HG03103 (cell line): ENCODE data around the gene NUB1.
A peak's percentile ranks its signal among the peaks of the same experiment; 100 is the strongest.

Experiments used
- ATAC-seq: cut with Tn5 transposase; IDR thresholded peaks from one replicate; pipeline ENCODE4 v1.9.1; 2021; ENCODE audit warnings: low read depth; ENCODE audit not compliant: unreplicated experiment

Gene NUB1

DNA sequence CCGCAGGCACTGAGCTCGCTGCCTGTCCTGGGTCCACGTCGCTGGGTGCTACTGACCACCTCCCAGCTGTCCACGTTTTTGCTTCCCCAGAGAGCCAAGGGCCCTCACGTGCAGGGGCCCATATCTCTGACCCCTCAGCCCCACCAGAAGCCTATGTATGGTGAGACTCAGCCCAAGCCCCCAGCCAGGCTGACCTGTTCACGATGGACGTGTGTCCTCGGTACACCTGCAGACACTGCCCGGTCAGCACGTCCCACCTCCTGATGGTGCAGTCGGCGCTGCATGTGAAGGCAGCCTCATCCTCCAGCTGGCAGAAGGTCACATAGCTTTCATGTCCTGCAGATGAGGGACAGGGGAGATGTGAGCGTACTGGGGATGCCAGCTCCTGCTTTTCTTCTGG is 58.3 kb downstream of the NUB1 start:
- no peak for ATAC-seq

DNA sequence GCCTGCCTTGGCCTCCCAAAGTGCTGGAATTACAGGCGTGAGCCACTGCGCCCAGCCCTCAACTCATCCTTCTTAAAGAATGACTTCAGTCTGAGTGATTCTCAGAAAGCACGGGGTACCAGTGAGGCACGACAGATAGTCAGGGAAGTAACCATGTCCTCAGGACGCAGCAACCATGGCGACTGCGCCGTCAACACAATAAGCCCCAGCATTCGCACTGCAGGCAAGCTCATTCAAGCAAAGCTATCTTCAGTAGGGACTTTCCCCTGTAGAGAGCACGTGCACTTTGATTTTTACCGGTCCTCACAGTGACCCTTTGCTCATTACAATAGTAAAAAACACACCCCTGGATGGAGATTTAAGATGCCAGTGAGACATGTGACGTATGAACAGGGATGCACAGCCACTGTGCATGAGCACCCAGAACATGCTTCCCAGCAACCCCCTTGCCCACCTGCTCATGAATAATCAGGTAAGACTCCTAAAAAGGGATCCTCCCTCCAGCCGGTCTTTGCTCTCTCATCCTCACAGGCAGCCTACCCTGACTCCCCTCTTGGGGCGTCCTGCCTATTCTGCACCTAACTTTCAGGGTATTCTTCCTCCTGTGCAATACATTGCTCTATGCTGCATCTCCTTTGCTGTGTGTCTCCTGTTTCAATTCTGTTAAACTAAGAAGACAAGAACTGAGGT is 59.2 kb downstream of the NUB1 start:
- ATAC-seq, result peak; percentile 87

DNA sequence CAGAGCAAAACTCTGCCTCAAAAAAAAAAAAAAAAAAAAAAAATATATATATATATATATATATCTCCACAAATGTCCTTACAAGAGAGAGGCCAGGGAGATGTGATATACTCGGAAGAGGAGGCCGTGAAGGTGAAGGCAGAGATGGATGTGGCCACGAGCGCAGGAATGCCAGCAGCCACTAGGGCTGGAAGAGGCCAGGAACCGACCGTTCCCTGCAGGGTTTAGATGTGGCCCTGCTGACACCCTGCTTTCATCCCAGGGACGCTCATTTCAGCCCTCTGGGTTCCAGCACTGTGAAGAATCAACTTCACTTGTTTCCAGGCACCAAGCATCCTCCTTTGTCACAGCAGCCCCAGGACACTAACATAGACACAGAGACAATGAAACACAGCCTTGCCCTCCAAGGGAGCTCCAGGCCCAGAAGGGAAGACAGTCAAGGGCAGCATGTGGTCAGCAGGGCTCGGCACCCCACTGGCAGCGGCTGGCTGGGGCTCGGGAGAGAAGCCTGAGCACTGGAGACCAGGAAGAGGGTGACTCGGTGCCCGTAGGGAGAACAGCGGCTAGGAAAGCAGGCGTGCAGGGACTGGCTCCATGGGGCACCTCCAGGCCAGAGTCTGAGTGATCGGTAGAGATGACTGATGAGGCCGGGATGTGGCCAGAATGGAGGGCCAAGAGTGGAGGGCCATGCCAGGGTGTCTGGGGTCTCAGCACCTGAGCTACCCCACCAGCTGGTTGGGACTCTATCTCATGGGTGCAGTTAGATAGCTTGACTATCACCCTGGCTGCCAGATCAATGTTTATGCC is 60.6 kb downstream of the NUB1 start:
- ATAC-seq, result no peak

- ATAC-seq, result no peak
Observed at GRCh38 chr7:151403764-151404163, 62.2 kb downstream of the NUB1 start.

DNA sequence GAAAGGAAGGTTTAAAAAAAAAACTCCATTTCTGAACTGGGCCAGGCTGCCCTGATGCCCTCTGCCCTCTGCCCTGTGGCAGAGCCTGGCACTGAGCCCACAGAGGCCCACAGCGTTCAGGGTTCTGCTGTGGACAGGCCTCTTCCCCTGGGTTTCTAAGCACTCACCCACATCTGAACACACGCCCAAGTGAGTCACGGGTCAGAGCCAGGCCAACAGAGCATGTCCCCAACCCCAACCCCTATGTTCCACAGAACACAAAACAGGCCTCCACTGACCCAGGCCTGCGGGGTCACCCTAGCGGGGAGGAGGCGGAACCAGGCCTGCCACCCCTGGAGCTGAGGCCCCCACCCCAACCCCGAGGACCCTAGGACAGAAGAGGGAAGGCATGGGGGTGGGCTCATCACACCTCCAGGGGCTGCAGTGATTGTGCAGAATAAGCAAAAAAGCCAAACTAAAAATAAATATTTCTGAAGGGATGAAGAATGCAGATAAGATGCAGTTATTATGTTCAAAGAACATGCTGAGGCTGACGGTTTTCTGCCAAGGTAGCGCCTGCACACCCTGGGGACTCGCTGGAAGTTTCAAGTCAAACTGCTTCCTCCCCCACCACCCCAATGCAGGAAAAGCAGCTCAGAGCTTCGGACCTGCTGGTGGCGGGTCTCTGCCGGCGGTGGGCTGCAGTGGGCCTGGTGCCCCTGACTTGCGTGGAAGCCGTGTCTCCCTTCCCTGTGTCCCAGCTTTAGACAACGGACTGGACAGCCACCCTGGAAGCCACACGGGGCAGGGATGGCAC is 62.8 kb downstream of the NUB1 start:
- ATAC-seq, result no peak

DNA sequence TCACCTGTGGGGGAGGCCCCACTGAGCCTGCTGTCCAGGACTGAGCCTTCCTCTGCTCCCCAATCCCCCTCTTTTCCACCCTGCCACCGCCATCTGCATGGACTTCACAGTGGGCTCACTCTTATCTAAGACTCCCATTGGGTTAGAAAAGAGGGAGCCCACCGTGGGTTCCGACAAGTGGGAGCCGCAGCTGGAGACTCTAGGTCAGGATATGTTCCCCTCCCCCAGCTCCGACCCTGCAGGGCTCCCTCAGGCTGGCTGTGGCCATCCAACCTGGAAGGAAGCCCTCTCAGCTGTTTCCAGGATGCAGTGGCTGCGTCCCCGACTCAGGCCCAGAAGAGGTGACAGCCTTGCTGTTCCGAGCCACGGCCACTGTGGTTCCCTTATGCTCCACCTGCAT is 63.4 kb downstream of the NUB1 start:
- no peak for ATAC-seq

DNA sequence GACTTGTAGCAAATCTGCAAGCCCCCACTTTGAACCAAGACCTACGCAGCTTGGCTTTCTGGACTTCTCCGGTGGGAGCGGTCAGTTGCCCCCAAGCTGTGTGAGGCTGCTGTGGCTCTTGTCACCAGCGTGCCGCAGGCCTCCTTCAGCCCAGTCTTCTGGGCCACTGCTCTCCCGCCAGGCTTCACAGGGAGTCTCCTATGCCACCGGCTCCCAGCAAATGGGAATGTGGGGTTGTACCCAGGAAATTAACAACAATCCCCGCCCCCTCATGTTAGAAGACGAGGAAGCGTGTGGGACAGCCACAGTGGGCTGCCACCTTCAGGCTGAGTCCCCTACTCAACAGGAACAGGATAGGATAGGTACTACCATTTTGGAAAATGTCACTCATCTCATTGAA is 64.0 kb downstream of the NUB1 start:
- no peak for ATAC-seq

- no peak for ATAC-seq
Observed at GRCh38 chr7:151406051-151406875, 64.7 kb downstream of the NUB1 start.

- ATAC-seq, result no peak
Observed at GRCh38 chr7:151406886-151407583, 65.4 kb downstream of the NUB1 start.

DNA sequence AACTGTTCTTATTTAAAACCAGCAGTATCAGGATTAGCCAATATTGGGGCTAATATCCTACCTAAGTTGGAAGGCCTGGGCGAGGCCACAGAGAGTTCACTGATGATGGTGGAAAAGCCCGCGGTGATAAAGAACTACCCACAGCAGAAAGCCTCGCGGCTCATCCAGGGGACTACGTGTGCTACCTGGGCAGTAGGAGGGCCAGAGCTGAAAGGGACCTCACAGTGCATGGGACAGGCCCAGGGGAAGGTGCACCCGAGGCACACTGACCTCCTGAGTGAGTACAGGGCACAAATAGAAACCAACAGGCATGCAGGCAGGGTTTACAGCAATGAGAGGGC is 66.9 kb downstream of the NUB1 start:
- ATAC-seq, result no peak

DNA sequence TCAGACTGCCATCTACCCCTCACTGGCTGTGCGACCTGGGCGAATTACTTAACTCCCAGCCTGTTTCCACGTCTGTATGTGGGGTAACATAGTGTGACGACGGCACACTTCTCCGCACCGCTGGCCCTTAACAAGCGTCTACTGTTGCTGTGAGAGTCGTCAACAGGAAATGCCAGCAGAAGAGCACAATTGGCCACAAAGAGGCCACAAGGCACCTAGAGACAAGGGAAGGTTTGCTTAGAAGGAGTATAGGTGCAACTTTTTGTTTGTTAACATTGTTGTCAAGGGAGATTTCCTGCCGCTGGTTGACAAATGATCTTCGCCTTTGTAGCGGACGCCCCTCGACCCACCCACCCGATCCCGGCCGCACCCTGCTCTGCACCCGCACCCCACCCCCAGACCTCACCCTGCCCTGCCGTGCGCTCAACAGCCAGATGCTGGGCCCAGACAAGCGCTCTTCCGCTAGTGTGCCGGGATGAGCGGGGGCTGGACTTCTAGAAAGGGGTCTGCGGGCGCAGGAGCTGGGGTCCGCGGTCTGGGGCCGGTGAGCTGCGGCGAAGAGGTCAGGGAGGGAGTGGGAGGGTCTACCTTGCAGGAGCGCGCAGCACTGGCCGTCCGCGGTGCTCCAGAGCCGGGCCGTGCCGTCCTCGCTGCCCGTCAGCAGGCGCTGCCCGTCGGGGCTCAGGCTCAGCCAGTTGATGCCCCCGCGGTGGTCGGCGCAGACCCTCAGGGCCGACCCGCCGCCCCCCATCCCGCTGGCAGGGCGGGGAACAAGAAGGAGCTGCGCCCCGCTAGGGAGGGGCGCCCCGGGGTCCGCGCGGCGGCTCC is 67.4 kb downstream of the NUB1 start:
- ATAC-seq, result peak; percentile 57

DNA sequence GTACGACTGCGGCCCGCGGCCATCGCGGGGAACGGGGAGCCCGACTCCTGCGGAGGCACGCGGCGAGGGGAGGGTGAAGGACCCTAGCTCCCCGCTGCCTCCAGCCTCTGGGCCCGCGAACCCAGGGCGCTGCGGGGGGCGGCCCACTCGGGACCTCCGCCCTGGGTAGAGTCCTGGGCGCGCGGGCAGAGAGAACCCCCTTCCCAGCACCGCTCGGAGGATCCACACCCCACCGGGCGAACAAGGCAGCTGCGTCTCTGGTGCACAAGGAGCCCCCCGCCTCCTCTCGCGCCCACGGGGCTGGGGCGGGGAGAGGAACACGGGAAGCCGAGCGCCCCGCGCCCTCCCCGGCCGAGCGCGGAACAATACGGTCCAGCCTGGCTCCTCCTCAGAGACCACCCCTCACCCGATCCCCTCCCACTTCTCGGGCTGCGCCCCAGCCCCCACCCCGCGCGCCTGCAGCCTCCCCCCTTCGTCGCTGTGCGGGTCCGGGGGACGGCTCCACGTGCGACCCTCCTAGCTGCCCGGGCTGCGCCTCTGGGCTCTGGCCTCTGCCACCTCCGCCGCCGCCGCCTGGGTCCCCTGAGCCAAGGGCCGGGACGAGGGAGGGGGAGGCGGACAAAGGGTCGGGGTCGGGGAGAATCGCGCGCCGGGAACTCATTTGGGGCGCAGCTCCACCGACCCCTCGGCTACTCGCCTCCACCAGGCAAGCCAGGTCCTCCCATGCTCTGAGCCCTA is 68.2 kb downstream of the NUB1 start, which contains the start of gene WDR86:
WDR86 (minus strand) TSS at position 372 of the 738 bp plus-strand sequence. CDS start 449 bp downstream, outside the sequence.
- no peak for ATAC-seq

DNA sequence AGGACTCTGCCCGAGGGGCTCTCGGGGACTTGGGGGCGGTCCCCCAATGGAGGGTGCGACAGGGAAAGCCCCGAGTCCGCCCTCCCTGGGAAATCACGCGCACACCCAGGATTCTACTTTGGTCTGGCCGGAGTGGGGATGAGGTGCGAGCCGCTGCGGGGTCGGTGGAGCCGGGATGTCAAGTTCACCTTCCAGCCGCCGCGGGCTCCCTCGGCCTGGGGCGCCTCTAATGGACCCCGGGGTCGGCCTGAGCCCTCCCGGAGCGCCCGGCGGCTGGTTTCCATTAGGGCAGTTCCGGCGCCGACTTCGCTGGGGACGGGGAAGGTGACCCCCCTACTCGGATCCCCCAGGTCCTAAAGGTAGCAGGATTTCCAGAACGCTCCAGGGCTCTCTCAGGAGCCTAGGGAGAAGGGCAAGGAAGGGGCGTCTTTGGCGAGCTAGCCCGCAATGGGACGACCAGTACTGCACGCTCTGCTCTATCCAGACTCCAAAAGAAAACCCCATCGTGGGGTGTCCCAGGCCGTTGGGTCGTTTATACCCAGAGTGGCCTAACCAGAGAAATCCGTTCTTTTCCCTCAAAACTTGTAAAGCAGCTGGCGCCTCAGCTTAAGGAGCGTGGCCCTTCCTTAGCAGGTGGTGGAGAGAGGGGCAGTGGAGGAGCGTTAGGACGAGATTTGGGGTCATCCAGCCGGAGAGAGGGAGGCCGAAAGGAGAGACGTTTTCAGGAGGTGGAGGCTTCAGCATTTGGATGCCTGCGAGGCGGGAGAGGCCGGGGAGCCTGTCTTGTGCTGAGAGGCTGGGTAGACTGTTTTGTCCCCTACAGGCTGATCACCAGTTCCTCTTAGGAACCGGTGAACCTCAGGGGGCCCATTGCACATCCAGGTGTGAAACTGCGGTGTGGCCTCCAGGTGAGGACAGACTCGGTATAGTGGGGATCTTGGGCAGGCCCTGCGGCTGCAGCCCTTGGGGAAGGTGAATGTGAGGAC is 69.1 kb downstream of the NUB1 start:
- ATAC-seq, result no peak

DNA sequence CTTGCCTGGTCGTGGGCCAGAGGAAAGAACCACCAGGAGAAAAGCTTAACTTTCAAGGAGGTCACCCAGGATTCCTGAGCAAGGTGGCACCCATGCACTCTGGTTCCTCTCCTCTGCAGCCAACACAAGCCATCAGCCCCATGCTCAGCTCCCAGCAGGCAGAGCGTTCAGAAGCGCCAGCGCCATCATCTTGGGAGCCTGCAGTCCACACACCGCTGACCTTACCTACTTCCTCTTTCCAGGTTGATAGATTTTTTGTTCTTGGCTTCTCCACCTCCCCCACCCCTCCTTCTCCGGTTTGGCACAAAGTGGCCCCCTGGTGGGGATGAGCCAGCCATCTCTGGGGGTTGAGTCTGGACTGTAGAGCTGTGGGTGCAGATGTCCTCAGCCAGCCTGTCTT is 69.9 kb downstream of the NUB1 start:
- no peak for ATAC-seq

DNA sequence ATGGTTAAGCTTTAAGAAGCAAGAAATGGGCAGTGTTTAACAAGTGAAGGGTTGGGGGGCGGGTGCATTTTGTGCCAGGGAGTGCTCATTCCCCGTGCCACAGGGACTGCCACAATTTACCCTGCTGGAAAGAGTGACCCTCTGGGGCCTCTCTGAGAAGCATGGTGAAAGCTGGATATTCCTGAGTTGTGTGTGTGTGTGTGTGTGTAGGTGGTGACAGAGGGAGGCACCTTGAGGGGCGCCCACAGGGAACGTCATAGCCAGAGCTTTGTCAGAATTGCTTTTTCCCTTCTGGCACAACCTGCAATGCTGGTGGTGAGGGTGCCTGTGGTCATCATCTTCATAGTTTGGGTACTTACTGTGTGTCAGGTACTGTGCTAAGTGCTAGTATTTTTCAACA is 70.7 kb downstream of the NUB1 start:
- no peak for ATAC-seq

DNA sequence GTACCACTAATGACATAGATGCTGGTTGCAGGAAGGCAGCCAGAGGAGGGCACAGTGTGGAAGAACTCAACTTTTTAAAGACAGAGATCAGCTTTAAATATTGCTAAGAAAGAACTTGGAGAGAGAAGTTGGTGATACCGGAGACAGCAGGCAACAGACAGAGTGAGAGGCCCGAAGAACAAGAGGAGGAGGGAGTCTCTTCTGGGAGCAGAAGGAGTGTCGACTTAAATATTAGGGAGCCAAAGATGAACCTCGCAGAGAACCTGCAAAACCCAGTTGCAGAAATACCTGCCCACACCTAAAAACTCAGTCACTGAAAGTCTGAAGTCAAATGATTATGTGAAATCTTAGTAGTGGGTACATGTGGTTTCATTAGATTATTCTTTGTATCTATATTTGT is 71.6 kb downstream of the NUB1 start:
- ATAC-seq, result no peak

DNA sequence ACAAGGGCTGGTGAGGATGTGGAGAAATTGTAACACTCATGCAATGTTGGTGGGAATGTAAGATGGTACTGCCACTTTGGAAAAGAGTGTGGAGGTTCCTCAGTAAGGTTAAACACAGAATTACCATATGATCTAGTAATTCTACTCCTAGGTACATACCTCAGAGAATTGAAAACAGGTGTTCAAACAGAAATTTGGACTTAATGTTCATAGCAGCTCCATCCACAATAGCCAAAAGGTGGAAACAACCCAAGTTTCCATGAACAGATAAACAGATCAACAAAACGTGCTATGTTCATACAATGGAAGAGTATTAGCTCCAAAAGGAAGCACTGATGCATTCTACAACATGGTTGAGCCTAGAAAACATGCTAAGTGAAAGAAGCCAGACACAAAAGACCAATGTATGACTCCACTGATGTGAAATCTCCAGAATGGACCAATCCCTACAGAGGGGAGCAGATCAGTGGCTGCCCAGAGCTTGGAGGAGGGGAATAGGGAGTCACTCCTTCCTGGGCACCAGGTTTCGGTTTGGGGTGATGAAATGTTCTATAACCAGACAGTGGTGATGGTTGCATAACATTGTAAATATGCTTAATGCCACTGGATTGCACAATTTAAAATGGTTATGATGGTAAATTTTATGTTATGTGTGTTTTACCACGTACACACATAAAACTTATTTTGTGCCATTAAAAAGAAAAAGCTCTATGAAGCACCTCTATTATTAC is 73.9 kb downstream of the NUB1 start:
- ATAC-seq, result no peak
